Measurements from ENCODE around the gene PRMT1. TPM values are rescaled to one million over a fixed set of nuclear protein-coding genes. Genes with fewer than 3 reads are reported as not detected.

Gene PRMT1
- total RNA-seq, 4 donors from 2014 or later, result 63.8 to 104 (median 78.2) TPM

DNA sequence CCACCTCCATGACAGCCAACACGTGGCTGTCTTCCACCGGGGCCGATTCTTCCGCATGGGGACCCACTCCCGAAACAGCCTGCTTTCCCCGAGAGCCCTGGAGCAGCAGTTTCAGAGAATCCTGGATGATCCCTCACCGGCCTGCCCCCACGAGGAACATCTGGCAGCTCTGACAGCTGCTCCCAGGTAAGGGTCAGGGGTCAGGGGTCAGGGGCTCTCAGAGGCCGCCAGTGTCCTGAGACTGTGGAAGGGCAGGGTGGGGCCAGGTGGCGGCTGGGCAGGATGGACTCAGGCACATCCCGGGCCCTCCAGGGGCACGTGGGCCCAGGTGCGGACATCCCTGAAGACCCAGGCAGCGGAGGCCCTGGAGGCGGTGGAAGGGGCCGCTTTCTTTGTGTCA lies 28.8 kb downstream of the PRMT1 start:
- TF ChIP-seq CTCF (IDR thresholded peaks at IDR 0.05; ENCODE audit: low read depth), result no peak

DNA sequence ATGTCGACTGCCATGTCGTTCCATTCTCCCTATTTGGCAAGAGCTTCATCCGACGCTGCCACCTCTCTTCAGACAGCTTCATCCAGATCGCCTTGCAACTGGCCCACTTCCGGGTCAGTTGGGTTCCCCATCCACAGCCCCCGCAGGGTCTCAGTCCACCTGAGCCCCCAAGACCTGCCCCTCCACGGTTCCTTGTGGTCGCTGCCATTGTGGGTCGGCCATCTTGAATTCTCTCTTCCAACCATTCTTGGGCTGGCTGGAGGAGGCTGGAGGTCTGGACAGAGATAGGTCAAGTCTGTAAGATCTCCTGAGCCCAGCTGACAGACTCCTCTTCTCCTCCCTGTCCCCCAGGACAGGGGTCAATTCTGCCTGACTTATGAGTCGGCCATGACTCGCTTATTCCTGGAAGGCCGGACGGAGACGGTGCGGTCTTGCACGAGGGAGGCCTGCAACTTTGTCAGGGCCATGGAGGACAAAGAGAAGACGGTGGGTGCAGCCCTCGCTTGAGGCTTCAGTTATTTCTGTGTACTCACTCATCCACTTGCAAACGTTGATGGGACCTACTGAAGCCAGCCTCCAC lies 33.4 kb downstream of the PRMT1 start:
- no peak for TF ChIP-seq CTCF (IDR thresholded peaks at IDR 0.05; ENCODE audit: low read depth)

DNA sequence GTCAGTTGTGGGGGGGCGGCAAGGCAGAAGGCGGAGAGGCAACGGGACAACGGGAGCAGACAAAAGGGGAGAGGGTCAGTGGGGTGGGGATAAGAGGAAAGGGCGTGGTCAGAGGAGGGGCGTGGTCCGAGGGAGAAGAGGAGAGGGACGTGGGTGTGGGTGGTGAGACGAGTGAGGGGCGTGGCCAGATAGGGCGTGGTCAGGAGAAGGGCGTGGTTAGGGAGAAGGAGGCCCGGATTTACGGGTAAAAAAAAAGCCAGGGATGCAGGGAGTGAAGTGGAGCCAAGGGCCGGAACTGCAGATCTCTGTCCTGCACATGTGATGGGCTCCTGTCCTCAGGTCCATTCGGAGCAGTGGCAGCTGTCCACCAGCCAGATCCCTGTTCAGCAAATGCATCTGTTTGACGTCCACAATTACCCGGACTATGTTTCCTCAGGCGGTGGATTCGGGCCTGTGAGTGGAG lies 35.4 kb downstream of the PRMT1 start:
- TF ChIP-seq CTCF (IDR thresholded peaks at IDR 0.05; ENCODE audit: low read depth), result no peak

DNA sequence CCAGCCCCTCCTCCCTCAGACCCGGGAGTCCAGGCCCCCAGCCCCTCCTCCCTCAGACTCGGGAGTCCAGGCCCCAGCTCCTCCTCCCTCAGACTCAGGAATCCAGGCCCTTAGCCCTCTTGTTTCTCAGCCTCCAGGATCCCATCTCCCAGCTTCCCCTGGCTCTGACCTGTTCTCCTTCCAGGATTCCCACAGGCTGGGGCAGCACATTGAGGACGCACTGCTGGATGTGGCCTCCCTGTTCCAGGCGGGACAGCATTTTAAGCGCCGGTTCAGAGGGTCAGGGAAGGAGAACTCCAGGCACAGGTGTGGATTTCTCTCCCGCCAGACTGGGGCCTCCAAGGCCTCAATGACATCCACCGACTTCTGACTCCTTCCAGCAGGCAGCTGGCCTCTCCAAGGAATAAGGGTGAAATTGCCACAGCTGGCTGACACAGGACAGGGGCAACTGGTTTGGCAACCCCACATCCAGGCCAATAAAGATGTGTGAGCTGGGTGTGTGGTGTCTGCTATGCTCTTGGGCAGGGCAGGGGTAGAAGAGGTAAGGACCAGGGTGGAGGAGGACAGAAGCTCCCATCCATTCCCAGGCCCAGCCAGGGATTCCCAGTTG lies 36.3 kb downstream of the PRMT1 start:
- no peak for TF ChIP-seq CTCF (IDR thresholded peaks at IDR 0.05; ENCODE audit: low read depth)

DNA sequence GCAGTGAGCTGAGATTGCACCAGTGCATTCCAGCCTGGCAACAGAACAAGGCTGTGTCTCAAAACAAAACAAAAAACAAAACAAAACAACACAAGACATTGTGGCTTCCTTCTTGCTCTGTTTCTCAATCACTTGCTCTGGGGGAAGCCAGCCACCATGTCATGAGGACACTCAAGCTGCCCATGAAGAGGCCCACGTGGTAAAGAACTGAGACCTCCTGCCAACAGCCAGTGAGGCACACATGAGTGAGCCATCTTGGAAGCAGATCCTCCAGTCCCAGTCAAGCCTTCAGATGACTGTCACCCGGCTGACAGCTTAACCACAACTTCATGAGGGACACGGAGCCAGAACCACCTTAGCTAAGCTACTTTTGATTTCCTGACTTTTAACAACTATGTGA lies 39.1 kb downstream of the PRMT1 start:
- TF ChIP-seq CTCF (IDR thresholded peaks at IDR 0.05; ENCODE audit: low read depth), result no peak

DNA sequence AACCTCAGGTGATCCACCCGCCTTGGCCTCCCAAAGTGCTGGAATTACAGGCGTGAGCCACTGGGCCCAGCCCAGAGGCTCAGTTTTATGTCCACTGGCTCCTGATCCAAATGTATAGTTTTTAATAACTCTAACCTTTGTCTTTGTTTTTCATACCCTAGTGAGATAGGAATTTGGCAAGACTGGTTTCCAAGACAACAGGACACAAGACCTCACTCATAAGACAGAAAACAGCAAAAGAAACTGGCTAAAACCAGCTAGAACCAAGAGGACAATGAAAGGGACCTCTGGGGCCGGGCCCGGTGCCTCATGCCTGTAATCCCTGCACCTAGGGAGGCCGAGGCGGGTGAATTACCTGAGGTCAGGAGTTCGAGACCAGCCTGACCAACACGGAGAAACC lies 41.4 kb downstream of the PRMT1 start:
- TF ChIP-seq CTCF (IDR thresholded peaks at IDR 0.05; ENCODE audit: low read depth), result no peak

GRCh38 chr19:49718991-49719390 lies 41.9 kb downstream of the PRMT1 start:
- no peak for TF ChIP-seq CTCF (IDR thresholded peaks at IDR 0.05; ENCODE audit: low read depth)

Data from subcutaneous adipose tissue (tissue), 4 donors.